ENCODE results near the gene TPRX1. TPM values are rescaled to one million over a fixed set of nuclear protein-coding genes. Genes with fewer than 3 reads are reported as not detected.
"Not testable (repeated sequence)": the region's sequence is repeated elsewhere in the genome, so short reads cannot be mapped to it uniquely, and the experiment has no call there.

TPRX1 gene
- total RNA-seq, 1 donor from 2014 or later: not detected

- no peak overlapping the region for H3K4me3 Mint-ChIP-seq (ENCODE audit: unreplicated experiment)
- H3K27me3 Mint-ChIP-seq (ENCODE audit: unreplicated experiment): peaks cover 10% of the 10 kb centered on the region
- no peak for TF ChIP-seq CTCF (IDR thresholded peaks at IDR 0.05; ENCODE audit: partially characterized antibody, unreplicated experiment)
- H3K27ac Mint-ChIP-seq (ENCODE audit: unreplicated experiment): no peak overlapping the region
- no peaks in the 10 kb centered on the region for H3K9me3 Mint-ChIP-seq (ENCODE audit: unreplicated experiment)
- H3K4me1 Mint-ChIP-seq (ENCODE audit: low read depth, unreplicated experiment): peaks cover 11% of the 10 kb centered on the region
- no peak for DNase-seq
- no peaks in the 10 kb centered on the region for H3K36me3 Mint-ChIP-seq (ENCODE audit: unreplicated experiment)
These were observed 20.0 kb upstream of the TPRX1 start for GRCh38 chr19:47824396-47824795.

GRCh38 chr19:47821460-47822020 is 17.2 kb upstream of the TPRX1 start, which contains the start of gene CRX:
Gene CRX, plus strand, starts transcription at chr19:47821937. Its CDS starts 12,507 bp downstream, at chr19:47834444.
- no peak for TF ChIP-seq CTCF (IDR thresholded peaks at IDR 0.05; ENCODE audit: partially characterized antibody, unreplicated experiment)
- DNase-seq: no peak
- no peak within 1 kb of the TSS for H3K4me3 Mint-ChIP-seq (ENCODE audit: unreplicated experiment)
- H3K27ac Mint-ChIP-seq (ENCODE audit: unreplicated experiment): no peak within 1 kb of the TSS
- H3K4me1 Mint-ChIP-seq (ENCODE audit: low read depth, unreplicated experiment): peaks cover 8% of the 10 kb centered on the region
- H3K36me3 Mint-ChIP-seq (ENCODE audit: unreplicated experiment): no peaks in the 10 kb centered on the region
- peaks cover 12% of the 10 kb centered on the region for H3K27me3 Mint-ChIP-seq (ENCODE audit: unreplicated experiment)
- peaks cover 4% of the 10 kb centered on the region for H3K9me3 Mint-ChIP-seq (ENCODE audit: unreplicated experiment)

- Mint-ChIP-seq H3K4me3 (ENCODE audit: unreplicated experiment) (peak overlapping the region; percentile 26), H3K36me3 (ENCODE audit: unreplicated experiment) (no peaks in the 10 kb centered on the region), H3K9me3 (ENCODE audit: unreplicated experiment) (peaks cover 4% of the 10 kb centered on the region), H3K4me1 (ENCODE audit: low read depth, unreplicated experiment) (peaks cover 8% of the 10 kb centered on the region), H3K27me3 (ENCODE audit: unreplicated experiment) (peaks cover 10% of the 10 kb centered on the region), H3K27ac (ENCODE audit: unreplicated experiment) (peak overlapping the region; percentile 62)
- no peak for DNase-seq
- no peak for TF ChIP-seq CTCF (IDR thresholded peaks at IDR 0.05; ENCODE audit: partially characterized antibody, unreplicated experiment)
These were observed 16.1 kb upstream of the TPRX1 start for GRCh38 chr19:47820410-47820809.

GRCh38 chr19:47819858-47820257 is 15.5 kb upstream of the TPRX1 start:
- no peak for DNase-seq
- Mint-ChIP-seq H3K4me1 (ENCODE audit: low read depth, unreplicated experiment) (peaks cover 8% of the 10 kb centered on the region), H3K4me3 (ENCODE audit: unreplicated experiment) (no peak overlapping the region), H3K27ac (ENCODE audit: unreplicated experiment) (peak overlapping the region; percentile 62), H3K9me3 (ENCODE audit: unreplicated experiment) (peaks cover 4% of the 10 kb centered on the region), H3K27me3 (ENCODE audit: unreplicated experiment) (peaks cover 10% of the 10 kb centered on the region), H3K36me3 (ENCODE audit: unreplicated experiment) (no peaks in the 10 kb centered on the region)
- TF ChIP-seq CTCF (IDR thresholded peaks at IDR 0.05; ENCODE audit: partially characterized antibody, unreplicated experiment): no peak

- not testable (repeated sequence) for H3K9me3 Mint-ChIP-seq (ENCODE audit: unreplicated experiment); H3K4me1 Mint-ChIP-seq (ENCODE audit: low read depth, unreplicated experiment); DNase-seq; H3K27ac Mint-ChIP-seq (ENCODE audit: unreplicated experiment); H3K27me3 Mint-ChIP-seq (ENCODE audit: unreplicated experiment); H3K4me3 Mint-ChIP-seq (ENCODE audit: unreplicated experiment); H3K36me3 Mint-ChIP-seq (ENCODE audit: unreplicated experiment)
These were observed 13.9 kb upstream of the TPRX1 start for GRCh38 chr19:47818221-47818620.

GRCh38 chr19:47816270-47816669 is 11.9 kb upstream of the TPRX1 start:
- H3K4me3 Mint-ChIP-seq (ENCODE audit: unreplicated experiment); H3K27me3 Mint-ChIP-seq (ENCODE audit: unreplicated experiment): not testable (repeated sequence)

More at GRCh38 chr19:47816270-47816669, 11.9 kb upstream of the TPRX1 start:
- not testable (repeated sequence) for H3K36me3 Mint-ChIP-seq (ENCODE audit: unreplicated experiment); H3K9me3 Mint-ChIP-seq (ENCODE audit: unreplicated experiment); H3K4me1 Mint-ChIP-seq (ENCODE audit: low read depth, unreplicated experiment); DNase-seq; H3K27ac Mint-ChIP-seq (ENCODE audit: unreplicated experiment)

All from glutamatergic neuron (in vitro differentiated cells).